ENCODE measurements around the gene MAB21L1. TPM values are rescaled to one million over a fixed set of nuclear protein-coding genes. Genes with fewer than 3 reads are reported as not detected.

Gene MAB21L1
- total and polyA plus RNA-seq, 2 donors (not counting 1 experiment from before 2014, with no cell fraction given), result not detected

- ChIA-PET CTCF (no interaction called here), POLR2A (no interaction called here)
- Mint-ChIP-seq H3K4me1 (peaks cover under 1% of the 10 kb centered on the region), H3K27ac (no peak overlapping the region), H3K9me3 (ENCODE audit: insufficient read depth) (no peaks in the 10 kb centered on the region), H3K4me3 (no peak overlapping the region), H3K27me3 (peaks cover 20% of the 10 kb centered on the region)
- no CpG with 5 or more reads among the region's 3 CpGs for WGBS (ENCODE audit: insufficient coverage)
- Histone ChIP-seq H3K79me2 (ENCODE audit: control insufficient read depth, insufficient read depth, low read length) (no peaks in the 10 kb centered on the region), H3K9me3 (ENCODE audit: control extremely low read depth in 1 of 3, control insufficient read depth in 2 of 3, insufficient read depth in 1 of 3, low read length in 2 of 3) (peaks cover 0 to 1% (median 1%) of the 10 kb centered on the region in 3 donors), H3K4me3 (ENCODE audit: control extremely low read depth in 1 of 5, extremely low read depth in 1 of 5, insufficient read depth in 1 of 5, low read depth in 2 of 5, low read length in 4 of 5) (no peak overlapping the region), H4K20me1 (ENCODE audit: control insufficient read depth, insufficient read depth, low read length, poor library complexity, severe bottlenecking) (no peaks in the 10 kb centered on the region), H3K36me3 (replicated peaks in 1 of 2; ENCODE audit: control extremely low read depth in 1 of 2, control insufficient read depth in 1 of 2, extremely low read depth in 1 of 2, insufficient read depth in 2 of 2, low read length in 1 of 2) (no peaks in the 10 kb centered on the region), H3K4me2 (replicated peaks; ENCODE audit: low read depth, low read length, poor library complexity, severe bottlenecking) (no peak overlapping the region), H3K27me3 (replicated peaks in 1 of 4; ENCODE audit: control extremely low read depth in 1 of 4, control insufficient read depth in 3 of 4, insufficient read depth in 4 of 4, low read length in 3 of 4) (peaks cover 0 to 16% (median 9%) of the 10 kb centered on the region in 4 experiments), H2AFZ (ENCODE audit: insufficient read depth, low read depth, low read length, poor library complexity, severe bottlenecking) (no peak overlapping the region), H3K9ac (ENCODE audit: low read length) (no peak overlapping the region), H3K27ac (ENCODE audit: low read length in 2 of 2) (no peak overlapping the region), H3K4me1 (ENCODE audit: control insufficient read depth in 2 of 2, insufficient read depth in 2 of 2, low read length in 2 of 2) (peaks cover under 1 to 12% of the 10 kb centered on the region in 2 donors)
- intact Hi-C loops (cut with micrococcal nuclease), result no loop called here
- no peak for ATAC-seq (ENCODE audit: low read depth)
- TF ChIP-seq EZH2 (IDR thresholded peaks at IDR 0.05; ENCODE audit: borderline replicate concordance, insufficient read depth, low read depth, low read length, poor library complexity, severe bottlenecking), result no peak
- TF ChIP-seq CTCF (IDR thresholded peaks at IDR 0.05), result no peak
- no peak for DNase-seq
Observed at GRCh38 chr13:35465371-35465770, 11.1 kb downstream of the MAB21L1 start.

- Histone ChIP-seq H3K27ac (ENCODE audit: low read length in 2 of 2) (no peak overlapping the region), H3K79me2 (ENCODE audit: control insufficient read depth, insufficient read depth, low read length) (no peaks in the 10 kb centered on the region), H3K36me3 (replicated peaks in 1 of 2; ENCODE audit: control extremely low read depth in 1 of 2, control insufficient read depth in 1 of 2, extremely low read depth in 1 of 2, insufficient read depth in 2 of 2, low read length in 1 of 2) (no peaks in the 10 kb centered on the region), H3K27me3 (replicated peaks in 1 of 4; ENCODE audit: control extremely low read depth in 1 of 4, control insufficient read depth in 3 of 4, insufficient read depth in 4 of 4, low read length in 3 of 4) (no peaks in the 10 kb centered on the region), H3K4me2 (replicated peaks; ENCODE audit: low read depth, low read length, poor library complexity, severe bottlenecking) (no peak overlapping the region), H3K9ac (ENCODE audit: low read length) (no peak overlapping the region), H3K4me1 (ENCODE audit: control insufficient read depth in 2 of 2, insufficient read depth in 2 of 2, low read length in 2 of 2) (no peaks in the 10 kb centered on the region), H3K9me3 (ENCODE audit: control extremely low read depth in 1 of 3, control insufficient read depth in 2 of 3, insufficient read depth in 1 of 3, low read length in 2 of 3) (no peaks in the 10 kb centered on the region), H3K4me3 (ENCODE audit: control extremely low read depth in 1 of 5, extremely low read depth in 1 of 5, insufficient read depth in 1 of 5, low read depth in 2 of 5, low read length in 4 of 5) (no peak overlapping the region), H4K20me1 (ENCODE audit: control insufficient read depth, insufficient read depth, low read length, poor library complexity, severe bottlenecking) (no peaks in the 10 kb centered on the region), H2AFZ (ENCODE audit: insufficient read depth, low read depth, low read length, poor library complexity, severe bottlenecking) (no peak overlapping the region)
- H3K4me1 Mint-ChIP-seq, result no peaks in the 10 kb centered on the region
- no peak overlapping the region for H3K4me3 Mint-ChIP-seq
- ATAC-seq (ENCODE audit: low read depth) (no peak), DNase-seq (no peak)
- CTCF ChIA-PET, result no interaction called here
- TF ChIP-seq EZH2 (IDR thresholded peaks at IDR 0.05; ENCODE audit: borderline replicate concordance, insufficient read depth, low read depth, low read length, poor library complexity, severe bottlenecking) (no peak), CTCF (IDR thresholded peaks at IDR 0.05) (no peak)
- POLR2A ChIA-PET, result no interaction called here
- intact Hi-C loops (cut with micrococcal nuclease), result no loop called here
- no peak overlapping the region for H3K27ac Mint-ChIP-seq
- WGBS (ENCODE audit: insufficient coverage), result no CpG with 5 or more reads among the region's 2 CpGs
- H3K9me3 Mint-ChIP-seq (ENCODE audit: insufficient read depth), result no peaks in the 10 kb centered on the region
- H3K27me3 Mint-ChIP-seq, result no peaks in the 10 kb centered on the region
Observed at GRCh38 chr13:35460061-35460460, 16.4 kb downstream of the MAB21L1 start.
